ENCODE data around the gene SMYD4. TPM values are rescaled to one million over a fixed set of nuclear protein-coding genes. Genes with fewer than 3 reads are reported as not detected.
"Not testable (repeated sequence)": the region's sequence is repeated elsewhere in the genome, so short reads cannot be mapped to it uniquely, and the experiment has no call there.

Gene SMYD4
- total and polyA plus RNA-seq, 10 of the 15 experiments (the other 5 are each of a cell fraction or from before 2014, with no cell fraction given): 2.1 to 18.8 (median 13.7) TPM

- in situ Hi-C loops (cut with MboI); intact Hi-C loops (cut with micrococcal nuclease; ENCODE audit: unreplicated experiment); H3K4me2 ChIP-seq (ENCODE audit: control insufficient read depth, insufficient read depth); POLR2A ChIA-PET; H3K27me3 ChIP-seq (replicated peaks in 1 of 2; ENCODE audit: control insufficient read depth in 2 of 2, insufficient read depth in 2 of 2, low read length in 1 of 2); RAD21 ChIA-PET (ENCODE audit: unreplicated experiment); H3K27ac ChIP-seq (ENCODE audit: control insufficient read depth, insufficient read depth); H3K4me3 ChIP-seq; SMC1A ChIA-PET (ENCODE audit: uncharacterized antibody, unreplicated experiment); H3K4me1 ChIP-seq (ENCODE audit: control insufficient read depth, insufficient read depth, low read length); H3K9ac ChIP-seq (ENCODE audit: control insufficient read depth, insufficient read depth, low read length); H3K36me3 ChIP-seq (ENCODE audit: control insufficient read depth in 2 of 2, insufficient read depth in 2 of 2, low read length in 1 of 2); CTCF ChIA-PET; BruUV-seq (replicated peaks); DNase-seq (ENCODE audit: low read depth, low spot score); H3K9me3 ChIP-seq (replicated peaks; ENCODE audit: control insufficient read depth, insufficient read depth, low read length); H3K79me2 ChIP-seq (ENCODE audit: control insufficient read depth, insufficient read depth, low read length); H2AFZ ChIP-seq (ENCODE audit: control insufficient read depth, low read depth, low read length); FAIRE-seq; ATAC-seq; H4K20me1 ChIP-seq (ENCODE audit: control insufficient read depth, insufficient read depth): not testable (repeated sequence)
- WGBS (ENCODE audit: insufficient coverage, insufficient replicate concordance, low lambda C conversion rate, missing lambda C conversion rate): 48% methylated on average over 7 of the region's 7 CpGs
Measured at GRCh38 chr17:1741899-1742298, 87.8 kb downstream of the SMYD4 start.

DNA sequence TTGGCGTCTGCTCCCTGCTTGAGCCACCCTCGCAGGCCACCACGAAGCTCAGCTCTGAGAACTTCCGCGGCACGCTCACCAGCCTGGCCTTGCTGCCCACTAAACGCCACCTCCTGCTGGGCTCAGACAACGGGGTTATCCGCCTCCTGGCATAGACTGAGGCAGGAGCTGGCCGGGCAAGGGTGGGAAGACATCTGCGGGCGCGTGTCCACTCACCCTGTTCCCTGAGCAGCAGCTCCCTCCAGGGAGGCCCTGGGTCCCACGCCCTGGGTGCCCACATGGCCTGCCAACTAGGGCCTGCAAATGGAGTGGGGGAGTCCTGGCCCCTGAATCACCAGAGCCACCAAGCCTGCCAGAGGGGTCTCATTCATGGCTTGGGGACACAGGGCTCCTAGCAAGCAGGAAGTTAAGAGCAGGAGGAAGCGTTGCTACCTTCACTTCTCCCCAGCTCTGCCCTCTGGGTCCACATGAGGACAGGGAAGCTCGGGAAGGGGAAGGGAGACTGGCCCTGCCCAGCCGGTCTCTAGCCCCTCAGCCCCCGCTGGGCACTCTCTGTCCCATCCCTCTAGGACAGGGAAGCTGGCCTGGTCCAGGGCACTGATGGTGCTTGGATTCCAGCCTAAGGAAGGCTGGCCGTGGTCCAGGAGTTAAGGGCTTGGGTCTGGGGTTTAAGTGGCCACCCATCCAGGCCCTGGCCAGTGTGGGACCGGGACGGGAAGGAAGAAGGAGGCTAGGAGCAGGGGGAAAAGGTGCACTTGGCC is 92.0 kb downstream of the SMYD4 start:
- TF ChIP-seq POLR2A (IDR thresholded peaks at IDR 0.05; ENCODE audit: low read depth, low read length) (peak; percentile 40; the same call in 1 of the 2 replicates), USF1 (IDR thresholded peaks at IDR 0.05; ENCODE audit: borderline replicate concordance, extremely low read length, insufficient read depth, low read depth, low read length) (no peak)
- no peak overlapping the region for H3K4me2 ChIP-seq (ENCODE audit: control insufficient read depth, insufficient read depth)
- ChIA-PET POLR2A (interaction anchor here (0.6 to 2.7 kb wide), 3 partner anchors 21 to 70 kb away, joined by 3 to 13 read pairs (median 5); no protein-coding TSS in a partner anchor), RAD21 (ENCODE audit: unreplicated experiment) (interaction anchor here (1.8 to 2.2 kb wide), 2 partner anchors 16 to 97 kb away, joined by 8 to 24 read pairs; partner anchors contain the start of gene WDR81), CTCF (interaction anchor here (0.8 to 1.0 kb wide), 2 partner anchors 46 to 130 kb away, joined by 3 read pairs; no protein-coding TSS in a partner anchor), SMC1A (ENCODE audit: uncharacterized antibody, unreplicated experiment) (interaction anchor here (1.2 to 2.0 kb wide), 4 partner anchors 14 to 21 kb away, joined by 3 to 5 read pairs (median 4); partner anchors contain the start of gene WDR81)
- FAIRE-seq (no peak), ATAC-seq (no peak), DNase-seq (ENCODE audit: low read depth, low spot score) (no peak)
- intact Hi-C loops (cut with micrococcal nuclease; ENCODE audit: unreplicated experiment) (no loop called here), in situ Hi-C loops (cut with MboI) (no loop called here)
- no peaks in the 10 kb centered on the region for H3K79me2 ChIP-seq (ENCODE audit: control insufficient read depth, insufficient read depth, low read length)
- H2AFZ ChIP-seq (ENCODE audit: control insufficient read depth, low read depth, low read length): no peak overlapping the region
- H3K27me3 ChIP-seq (replicated peaks in 1 of 2; ENCODE audit: control insufficient read depth in 2 of 2, insufficient read depth in 2 of 2, low read length in 1 of 2): no peaks in the 10 kb centered on the region
- no peak overlapping the region for H3K9ac ChIP-seq (ENCODE audit: control insufficient read depth, insufficient read depth, low read length)
- BruUV-seq (replicated peaks): TSS peak; percentile 53
- no peaks in the 10 kb centered on the region for H4K20me1 ChIP-seq (ENCODE audit: control insufficient read depth, insufficient read depth)
- H3K9me3 ChIP-seq (replicated peaks; ENCODE audit: control insufficient read depth, insufficient read depth, low read length): no peaks in the 10 kb centered on the region
- H3K4me1 ChIP-seq (ENCODE audit: control insufficient read depth, insufficient read depth, low read length): peaks cover 22% of the 10 kb centered on the region
- no peak overlapping the region for H3K27ac ChIP-seq (ENCODE audit: control insufficient read depth, insufficient read depth)
- WGBS (ENCODE audit: insufficient coverage, insufficient replicate concordance, low lambda C conversion rate, missing lambda C conversion rate): 90% methylated on average over 20 of the region's 21 CpGs
- H3K4me3 ChIP-seq: no peak overlapping the region
- H3K36me3 ChIP-seq (ENCODE audit: control insufficient read depth in 2 of 2, insufficient read depth in 2 of 2, low read length in 1 of 2): no peaks in the 10 kb centered on the region; a peak in 1 of 4 replicates

Data from GM12878 (cell line).